ENCODE measurements around the gene FAM117A.

FAM117A gene

DNA sequence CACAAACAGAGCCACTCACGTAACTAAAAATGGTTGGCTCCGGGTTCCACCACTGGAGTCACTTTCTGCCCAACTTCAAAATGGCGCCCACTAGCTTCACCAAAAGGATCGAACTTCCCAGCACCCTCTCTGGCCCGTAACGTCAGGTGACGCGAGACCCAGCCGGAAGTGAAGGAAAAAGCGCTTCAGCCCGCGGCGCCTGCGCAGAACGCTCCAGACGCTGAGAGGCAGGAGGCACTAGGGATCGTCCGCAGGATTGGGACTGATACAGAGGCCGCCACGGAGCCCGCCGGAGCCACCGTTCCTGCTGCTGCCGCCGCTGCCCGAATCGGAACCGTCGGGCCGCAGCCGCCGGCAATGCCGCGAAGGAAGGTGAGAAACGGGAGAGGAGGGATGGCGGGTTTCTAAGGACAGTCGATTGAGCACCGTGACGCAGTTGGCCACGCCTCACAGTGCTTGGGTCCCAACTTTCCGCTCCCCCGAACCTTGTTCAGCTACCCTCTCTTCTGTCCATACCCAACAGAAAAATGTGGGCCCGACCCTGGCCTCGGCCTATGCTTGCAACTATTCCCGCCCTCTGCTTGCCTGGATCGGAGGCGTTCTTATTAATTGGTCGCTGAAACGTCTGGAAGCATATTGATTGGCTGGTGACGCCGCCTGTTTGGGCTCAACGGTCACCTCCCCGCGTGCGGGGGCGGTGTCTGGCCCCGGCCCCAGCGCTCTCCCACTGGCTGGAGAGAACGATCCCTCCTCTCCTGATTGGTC lies 24.7 kb upstream of the FAM117A start, which contains the start of gene KAT7:
Gene KAT7 (plus strand): TSS at position 204 of the 765 bp plus-strand sequence. CDS start 154 bp downstream, at position 358.
- TF ChIP-seq, protein P1, sequence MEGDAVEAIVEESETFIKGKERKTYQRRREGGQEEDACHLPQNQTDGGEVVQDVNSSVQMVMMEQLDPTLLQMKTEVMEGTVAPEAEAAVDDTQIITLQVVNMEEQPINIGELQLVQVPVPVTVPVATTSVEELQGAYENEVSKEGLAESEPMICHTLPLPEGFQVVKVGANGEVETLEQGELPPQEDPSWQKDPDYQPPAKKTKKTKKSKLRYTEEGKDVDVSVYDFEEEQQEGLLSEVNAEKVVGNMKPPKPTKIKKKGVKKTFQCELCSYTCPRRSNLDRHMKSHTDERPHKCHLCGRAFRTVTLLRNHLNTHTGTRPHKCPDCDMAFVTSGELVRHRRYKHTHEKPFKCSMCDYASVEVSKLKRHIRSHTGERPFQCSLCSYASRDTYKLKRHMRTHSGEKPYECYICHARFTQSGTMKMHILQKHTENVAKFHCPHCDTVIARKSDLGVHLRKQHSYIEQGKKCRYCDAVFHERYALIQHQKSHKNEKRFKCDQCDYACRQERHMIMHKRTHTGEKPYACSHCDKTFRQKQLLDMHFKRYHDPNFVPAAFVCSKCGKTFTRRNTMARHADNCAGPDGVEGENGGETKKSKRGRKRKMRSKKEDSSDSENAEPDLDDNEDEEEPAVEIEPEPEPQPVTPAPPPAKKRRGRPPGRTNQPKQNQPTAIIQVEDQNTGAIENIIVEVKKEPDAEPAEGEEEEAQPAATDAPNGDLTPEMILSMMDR (IDR thresholded peaks at IDR 0.05) = no peak
- peak; percentile 99 for DNase-seq (ENCODE audit: low spot score)
- H3K27ac ChIP-seq = peak within 1 kb of the TSS; percentile 99 to 100

DNA sequence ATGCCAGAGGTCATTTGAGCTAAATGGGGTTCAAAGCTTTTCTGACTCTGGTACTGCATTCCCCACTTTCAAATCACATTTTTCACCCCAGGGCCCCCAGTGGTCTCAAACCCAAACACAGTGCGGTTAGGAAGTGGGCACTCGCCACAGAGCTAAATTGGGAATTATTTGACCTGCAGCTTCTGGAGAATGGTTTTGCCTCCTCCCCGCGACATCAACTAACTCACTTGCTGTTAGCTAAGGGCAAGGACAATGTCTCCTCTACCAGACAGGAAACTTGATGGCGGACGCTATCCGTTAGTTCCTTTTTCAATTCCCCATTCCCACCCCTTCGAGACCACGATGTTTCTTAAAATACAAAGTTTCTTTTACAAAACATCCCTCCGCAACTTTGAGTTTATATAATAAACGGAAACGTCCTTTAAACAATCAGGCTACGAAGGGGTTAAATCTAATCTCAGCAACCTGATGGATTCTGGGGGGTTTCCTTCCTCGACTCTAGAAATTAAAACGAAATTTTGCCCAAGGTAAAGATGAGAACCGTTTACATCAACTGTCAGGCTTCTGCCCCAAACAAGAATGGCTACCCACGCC lies 24.1 kb upstream of the FAM117A start:
- TF ChIP-seq, protein P1 (IDR thresholded peaks at IDR 0.05) = no peak
- peak overlapping the region; percentile 99 to 100 for H3K27ac ChIP-seq
- H3K4me3 ChIP-seq = peak overlapping the region; percentile 100
- DNase-seq (ENCODE audit: low spot score) = no peak

More for the DNA sequence above, 24.7 kb upstream of the FAM117A start, which contains the start of gene KAT7:
- H3K4me3 ChIP-seq = peak within 1 kb of the TSS; percentile 100

DNA sequence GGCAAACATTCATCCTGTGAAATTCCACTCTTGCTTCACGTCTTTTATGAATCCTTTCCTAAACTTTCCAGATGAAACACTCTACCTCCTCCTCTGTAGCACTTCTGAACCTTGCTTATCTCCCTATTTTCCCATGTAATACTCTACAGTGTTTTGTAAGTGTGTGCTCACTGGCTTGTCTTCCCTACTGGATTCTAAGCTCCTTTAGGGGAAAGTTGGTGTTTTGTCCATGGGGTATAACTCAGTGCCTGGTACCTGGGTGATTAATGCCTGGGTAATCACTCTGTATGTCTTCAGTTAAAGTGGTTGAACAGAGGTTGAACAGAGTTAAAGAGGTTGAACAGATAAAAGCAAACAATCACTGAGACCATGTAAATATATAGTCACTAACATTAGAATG lies 20.7 kb upstream of the FAM117A start:
- Histone ChIP-seq H3K27ac (no peak overlapping the region), H3K4me3 (no peak overlapping the region)
- no peak for DNase-seq (ENCODE audit: low spot score)
- TF ChIP-seq, protein P1 (IDR thresholded peaks at IDR 0.05) = no peak

DNA sequence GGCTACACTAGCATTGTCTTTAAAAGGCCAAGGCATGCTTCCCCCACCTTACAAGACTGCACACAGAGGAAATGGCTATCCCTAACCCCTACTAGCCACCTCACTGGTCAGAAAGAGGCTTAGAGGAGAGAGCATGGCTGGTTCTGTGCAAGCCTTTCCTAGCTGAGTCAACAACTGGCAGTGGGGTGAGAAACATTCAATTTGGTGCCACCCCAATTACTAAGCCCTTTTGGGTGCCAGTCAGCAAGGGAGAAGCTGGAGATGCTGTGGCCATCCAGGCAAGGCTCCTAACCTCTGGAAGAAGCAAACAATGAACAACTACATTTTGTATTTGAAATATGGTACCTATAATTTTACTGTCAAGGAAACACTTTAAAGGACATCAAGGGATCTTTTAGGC lies 19.9 kb upstream of the FAM117A start:
- peak overlapping the region in 1 of 2 donors; percentile 75 for H3K27ac ChIP-seq
- DNase-seq (ENCODE audit: low spot score) = no peak
- TF ChIP-seq, protein P1 (IDR thresholded peaks at IDR 0.05) = no peak
- no peak overlapping the region for H3K4me3 ChIP-seq

DNA sequence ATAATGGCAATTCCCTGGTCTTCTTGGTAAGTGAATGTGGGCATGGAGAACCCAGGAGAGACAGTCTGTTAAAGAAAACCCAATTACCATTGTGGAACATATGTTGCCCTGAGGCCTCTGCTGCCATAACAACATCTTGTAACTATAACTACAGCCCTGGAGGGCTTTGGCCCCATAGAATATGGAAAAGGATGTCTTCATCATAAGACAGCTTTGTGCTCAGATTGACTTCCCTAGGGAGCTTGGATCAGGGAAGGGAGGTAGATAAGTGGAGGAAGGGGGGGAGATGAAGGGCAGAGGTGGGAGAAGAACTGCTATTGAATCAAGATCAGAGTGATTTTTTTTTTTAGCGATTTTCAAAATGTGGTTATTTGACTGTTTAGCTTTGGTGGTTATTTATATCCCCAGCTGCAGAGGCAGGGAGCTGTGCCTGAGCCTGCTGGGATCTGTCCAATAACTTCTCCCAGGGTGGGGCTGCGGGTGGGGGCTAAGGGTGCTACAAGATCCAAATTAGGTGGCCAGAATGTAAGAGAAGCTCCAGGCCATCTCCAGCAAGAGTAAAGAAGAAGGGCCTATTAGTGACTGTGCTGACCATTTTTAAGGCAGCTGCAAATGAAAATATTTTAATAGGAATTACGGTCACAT lies 19.3 kb upstream of the FAM117A start:
- DNase-seq (ENCODE audit: low spot score) = no peak
- TF ChIP-seq, protein P1 (IDR thresholded peaks at IDR 0.05) = no peak
- Histone ChIP-seq H3K4me3 (no peak overlapping the region), H3K27ac (peak overlapping the region; percentile 70 to 75)

DNA sequence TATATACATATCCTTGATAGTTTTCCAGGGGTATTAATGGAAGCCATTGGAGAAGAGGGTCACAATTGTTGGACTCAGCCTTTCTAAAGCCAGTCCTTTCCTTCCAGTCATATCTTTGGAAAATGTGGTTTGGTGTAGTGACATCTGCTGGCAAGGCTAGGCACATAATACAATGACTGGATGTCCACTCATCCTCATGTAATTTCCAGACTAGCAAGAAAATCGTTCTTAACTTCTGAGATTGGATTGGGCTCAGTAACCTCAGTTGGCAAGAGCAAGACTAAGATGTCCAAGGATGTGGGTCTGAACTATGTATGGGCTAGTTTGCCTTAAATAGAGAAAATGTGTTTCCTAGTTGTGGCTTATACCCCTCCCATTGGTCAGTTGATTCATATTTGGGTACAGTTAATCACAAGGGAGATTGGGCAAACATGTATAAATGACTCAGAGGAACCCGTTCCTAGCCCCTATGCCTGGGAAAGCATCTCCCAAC lies 15.9 kb upstream of the FAM117A start:
- Histone ChIP-seq H3K4me3 (no peak overlapping the region), H3K27ac (peak overlapping the region; percentile 73 to 79)
- DNase-seq (ENCODE audit: low spot score) = no peak
- TF ChIP-seq, protein P1 (IDR thresholded peaks at IDR 0.05) = peak; percentile 43
